HepG2 (cell line): Measurements from ENCODE around the gene SEPTIN10. TPM values are rescaled to one million over a fixed set of nuclear protein-coding genes. Genes with fewer than 3 reads are reported as not detected.

Source experiments
- CHD2 ChIP-seq: IDR thresholded peaks from 2 replicates; pipeline ENCODE4 v1.6.1; 2011; ENCODE audit warnings: low read depth, low read length, improper control_type of control experiment
- KDM1A ChIP-seq: IDR thresholded peaks from 2 replicates; pipeline ENCODE4 v1.6.1; 2016; ENCODE audit warnings: missing compliant biosample characterization
- PHF21A ChIP-seq: sonication (generic); formaldehyde crosslinking; IDR thresholded peaks from 2 replicates; pipeline ENCODE4 v1.5.0; 2020; ENCODE audit warnings: mild to moderate bottlenecking, missing genetic modification reagents
- RBM22 ChIP-seq: fragments of 200-400 bp; formaldehyde crosslinking; optimal IDR thresholded peaks from 2 replicates; pipeline ENCODE3; 2017; ENCODE audit warnings: mild to moderate bottlenecking, low read length, moderate library complexity
- ZFX ChIP-seq: sonication (generic); formaldehyde crosslinking; IDR thresholded peaks from 2 replicates; pipeline ENCODE4 v1.4.0; 2020; ENCODE audit warnings: mild to moderate bottlenecking, low read depth, missing genetic modification reagents, moderate library complexity
- ZNF709 ChIP-seq: sonication (generic); formaldehyde crosslinking; IDR thresholded peaks from 2 replicates; pipeline ENCODE4 v1.5.0; 2020; ENCODE audit warnings: mild to moderate bottlenecking, missing genetic modification reagents
- polyA plus RNA-seq, 8 experiments: library from polyadenylated mRNA; depleted of rRNA in 3 of 8; stranded (reverse) in 7 of 8; unstranded in 1 of 8; fragments of >200 nt; fragmentation: Illumina TruSeq in 4 of 8; extraction: Trizol in 4 of 8; gene quantifications; 2 replicates each; pipeline versions ENCODE4 v1.2.1 to v1.2.3, GENCODE V29; 2011 to 2016; ENCODE audit warnings: low read depth in 4 of 8, missing spikeins in 1 of 8, mixed read lengths in 1 of 8; ENCODE audit not compliant: insufficient read depth in 1 of 8
- total RNA-seq, 5 experiments: library from RNA; depleted of rRNA; stranded (reverse); fragments of >200 nt; fragmentation: Illumina TruSeq; extraction: Trizol; gene quantifications; 2 replicates each; pipeline ENCODE4 v1.2.3, GENCODE V29; 2016; ENCODE audit warnings: low read depth in 1 of 5
- TF ChIP-seq, protein P1 (sequence below): IDR thresholded peaks from 2 replicates; pipeline ENCODE4 v1.6.1; 2016; ENCODE audit warnings: low read depth, missing genetic modification reagents, missing compliant biosample characterization
- TF ChIP-seq, protein P2 (sequence below): IDR thresholded peaks from 2 replicates; pipeline ENCODE4 v1.6.1; 2016; ENCODE audit warnings: low read depth, control low read depth
- TF ChIP-seq, protein P3 (sequence below): sonication (generic); formaldehyde crosslinking; IDR thresholded peaks from 2 replicates; pipeline ENCODE4 v1.5.0; 2020; ENCODE audit warnings: mild to moderate bottlenecking, missing genetic modification reagents, moderate library complexity
- TF ChIP-seq, protein P4 (sequence below): sonication (generic); formaldehyde crosslinking; IDR thresholded peaks from 2 replicates; pipeline ENCODE4 v1.4.0; 2020; ENCODE audit warnings: missing genetic modification reagents, mild to moderate bottlenecking, borderline replicate concordance
- TF ChIP-seq, protein P5 (sequence below): sonication (generic); formaldehyde crosslinking; IDR thresholded peaks from 2 replicates; pipeline ENCODE4 v1.4.0; 2020; ENCODE audit warnings: missing genetic modification reagents, mild to moderate bottlenecking, borderline replicate concordance

Gene SEPTIN10
- total and polyA plus RNA-seq, 2 of the 13 experiments (the other 11 are each of a cell fraction or from before 2014, with no cell fraction given): 45.8 to 67.5 TPM

DNA sequence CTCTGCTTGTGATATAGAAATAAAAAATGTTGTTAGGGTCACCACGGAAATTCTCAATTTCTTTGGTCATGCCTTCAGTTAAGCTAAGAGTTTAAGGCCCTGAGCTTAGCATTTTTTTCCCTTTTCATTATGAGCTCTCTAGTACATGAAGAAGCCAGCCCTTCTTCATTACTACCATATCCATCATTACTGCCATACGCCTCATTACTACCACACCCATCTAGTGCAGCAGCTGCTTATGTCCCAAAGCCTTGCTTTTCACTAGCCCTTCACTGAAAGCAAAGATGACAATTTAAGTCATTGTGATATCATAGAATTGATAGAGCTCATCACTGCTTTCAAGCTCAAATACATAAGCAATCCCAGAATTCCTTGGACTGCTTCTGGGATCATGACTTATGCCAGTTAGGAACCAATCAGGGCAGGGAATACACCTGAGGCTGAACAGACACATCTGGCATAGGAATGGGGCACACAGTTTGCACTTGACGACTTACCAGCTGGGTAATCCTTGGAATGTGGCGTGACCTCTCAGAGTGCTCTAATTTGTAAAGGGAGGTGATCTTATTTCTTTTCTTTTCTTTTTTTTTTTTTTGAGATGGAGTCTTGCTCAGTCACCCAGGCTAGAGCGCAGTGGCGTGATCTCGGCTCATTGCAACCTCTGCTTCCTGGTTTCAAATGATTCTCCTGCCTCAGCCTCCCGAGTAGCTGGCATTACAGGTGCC lies 40.7 kb upstream of the SEPTIN10 start (continued):
- TF ChIP-seq, protein P1, sequence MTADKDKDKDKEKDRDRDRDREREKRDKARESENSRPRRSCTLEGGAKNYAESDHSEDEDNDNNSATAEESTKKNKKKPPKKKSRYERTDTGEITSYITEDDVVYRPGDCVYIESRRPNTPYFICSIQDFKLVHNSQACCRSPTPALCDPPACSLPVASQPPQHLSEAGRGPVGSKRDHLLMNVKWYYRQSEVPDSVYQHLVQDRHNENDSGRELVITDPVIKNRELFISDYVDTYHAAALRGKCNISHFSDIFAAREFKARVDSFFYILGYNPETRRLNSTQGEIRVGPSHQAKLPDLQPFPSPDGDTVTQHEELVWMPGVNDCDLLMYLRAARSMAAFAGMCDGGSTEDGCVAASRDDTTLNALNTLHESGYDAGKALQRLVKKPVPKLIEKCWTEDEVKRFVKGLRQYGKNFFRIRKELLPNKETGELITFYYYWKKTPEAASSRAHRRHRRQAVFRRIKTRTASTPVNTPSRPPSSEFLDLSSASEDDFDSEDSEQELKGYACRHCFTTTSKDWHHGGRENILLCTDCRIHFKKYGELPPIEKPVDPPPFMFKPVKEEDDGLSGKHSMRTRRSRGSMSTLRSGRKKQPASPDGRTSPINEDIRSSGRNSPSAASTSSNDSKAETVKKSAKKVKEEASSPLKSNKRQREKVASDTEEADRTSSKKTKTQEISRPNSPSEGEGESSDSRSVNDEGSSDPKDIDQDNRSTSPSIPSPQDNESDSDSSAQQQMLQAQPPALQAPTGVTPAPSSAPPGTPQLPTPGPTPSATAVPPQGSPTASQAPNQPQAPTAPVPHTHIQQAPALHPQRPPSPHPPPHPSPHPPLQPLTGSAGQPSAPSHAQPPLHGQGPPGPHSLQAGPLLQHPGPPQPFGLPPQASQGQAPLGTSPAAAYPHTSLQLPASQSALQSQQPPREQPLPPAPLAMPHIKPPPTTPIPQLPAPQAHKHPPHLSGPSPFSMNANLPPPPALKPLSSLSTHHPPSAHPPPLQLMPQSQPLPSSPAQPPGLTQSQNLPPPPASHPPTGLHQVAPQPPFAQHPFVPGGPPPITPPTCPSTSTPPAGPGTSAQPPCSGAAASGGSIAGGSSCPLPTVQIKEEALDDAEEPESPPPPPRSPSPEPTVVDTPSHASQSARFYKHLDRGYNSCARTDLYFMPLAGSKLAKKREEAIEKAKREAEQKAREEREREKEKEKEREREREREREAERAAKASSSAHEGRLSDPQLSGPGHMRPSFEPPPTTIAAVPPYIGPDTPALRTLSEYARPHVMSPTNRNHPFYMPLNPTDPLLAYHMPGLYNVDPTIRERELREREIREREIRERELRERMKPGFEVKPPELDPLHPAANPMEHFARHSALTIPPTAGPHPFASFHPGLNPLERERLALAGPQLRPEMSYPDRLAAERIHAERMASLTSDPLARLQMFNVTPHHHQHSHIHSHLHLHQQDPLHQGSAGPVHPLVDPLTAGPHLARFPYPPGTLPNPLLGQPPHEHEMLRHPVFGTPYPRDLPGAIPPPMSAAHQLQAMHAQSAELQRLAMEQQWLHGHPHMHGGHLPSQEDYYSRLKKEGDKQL (CRISPR knock-in tag): no peak
- TF ChIP-seq, protein P2, sequence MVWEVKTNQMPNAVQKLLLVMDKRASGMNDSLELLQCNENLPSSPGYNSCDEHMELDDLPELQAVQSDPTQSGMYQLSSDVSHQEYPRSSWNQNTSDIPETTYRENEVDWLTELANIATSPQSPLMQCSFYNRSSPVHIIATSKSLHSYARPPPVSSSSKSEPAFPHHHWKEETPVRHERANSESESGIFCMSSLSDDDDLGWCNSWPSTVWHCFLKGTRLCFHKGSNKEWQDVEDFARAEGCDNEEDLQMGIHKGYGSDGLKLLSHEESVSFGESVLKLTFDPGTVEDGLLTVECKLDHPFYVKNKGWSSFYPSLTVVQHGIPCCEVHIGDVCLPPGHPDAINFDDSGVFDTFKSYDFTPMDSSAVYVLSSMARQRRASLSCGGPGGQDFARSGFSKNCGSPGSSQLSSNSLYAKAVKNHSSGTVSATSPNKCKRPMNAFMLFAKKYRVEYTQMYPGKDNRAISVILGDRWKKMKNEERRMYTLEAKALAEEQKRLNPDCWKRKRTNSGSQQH (CRISPR knock-in tag): no peak
- TF ChIP-seq ZNF709: no peak
- TF ChIP-seq PHF21A (CRISPR knock-in tag): no peak
- TF ChIP-seq, protein P3, sequence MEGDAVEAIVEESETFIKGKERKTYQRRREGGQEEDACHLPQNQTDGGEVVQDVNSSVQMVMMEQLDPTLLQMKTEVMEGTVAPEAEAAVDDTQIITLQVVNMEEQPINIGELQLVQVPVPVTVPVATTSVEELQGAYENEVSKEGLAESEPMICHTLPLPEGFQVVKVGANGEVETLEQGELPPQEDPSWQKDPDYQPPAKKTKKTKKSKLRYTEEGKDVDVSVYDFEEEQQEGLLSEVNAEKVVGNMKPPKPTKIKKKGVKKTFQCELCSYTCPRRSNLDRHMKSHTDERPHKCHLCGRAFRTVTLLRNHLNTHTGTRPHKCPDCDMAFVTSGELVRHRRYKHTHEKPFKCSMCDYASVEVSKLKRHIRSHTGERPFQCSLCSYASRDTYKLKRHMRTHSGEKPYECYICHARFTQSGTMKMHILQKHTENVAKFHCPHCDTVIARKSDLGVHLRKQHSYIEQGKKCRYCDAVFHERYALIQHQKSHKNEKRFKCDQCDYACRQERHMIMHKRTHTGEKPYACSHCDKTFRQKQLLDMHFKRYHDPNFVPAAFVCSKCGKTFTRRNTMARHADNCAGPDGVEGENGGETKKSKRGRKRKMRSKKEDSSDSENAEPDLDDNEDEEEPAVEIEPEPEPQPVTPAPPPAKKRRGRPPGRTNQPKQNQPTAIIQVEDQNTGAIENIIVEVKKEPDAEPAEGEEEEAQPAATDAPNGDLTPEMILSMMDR: no peak
- TF ChIP-seq, protein P4, sequence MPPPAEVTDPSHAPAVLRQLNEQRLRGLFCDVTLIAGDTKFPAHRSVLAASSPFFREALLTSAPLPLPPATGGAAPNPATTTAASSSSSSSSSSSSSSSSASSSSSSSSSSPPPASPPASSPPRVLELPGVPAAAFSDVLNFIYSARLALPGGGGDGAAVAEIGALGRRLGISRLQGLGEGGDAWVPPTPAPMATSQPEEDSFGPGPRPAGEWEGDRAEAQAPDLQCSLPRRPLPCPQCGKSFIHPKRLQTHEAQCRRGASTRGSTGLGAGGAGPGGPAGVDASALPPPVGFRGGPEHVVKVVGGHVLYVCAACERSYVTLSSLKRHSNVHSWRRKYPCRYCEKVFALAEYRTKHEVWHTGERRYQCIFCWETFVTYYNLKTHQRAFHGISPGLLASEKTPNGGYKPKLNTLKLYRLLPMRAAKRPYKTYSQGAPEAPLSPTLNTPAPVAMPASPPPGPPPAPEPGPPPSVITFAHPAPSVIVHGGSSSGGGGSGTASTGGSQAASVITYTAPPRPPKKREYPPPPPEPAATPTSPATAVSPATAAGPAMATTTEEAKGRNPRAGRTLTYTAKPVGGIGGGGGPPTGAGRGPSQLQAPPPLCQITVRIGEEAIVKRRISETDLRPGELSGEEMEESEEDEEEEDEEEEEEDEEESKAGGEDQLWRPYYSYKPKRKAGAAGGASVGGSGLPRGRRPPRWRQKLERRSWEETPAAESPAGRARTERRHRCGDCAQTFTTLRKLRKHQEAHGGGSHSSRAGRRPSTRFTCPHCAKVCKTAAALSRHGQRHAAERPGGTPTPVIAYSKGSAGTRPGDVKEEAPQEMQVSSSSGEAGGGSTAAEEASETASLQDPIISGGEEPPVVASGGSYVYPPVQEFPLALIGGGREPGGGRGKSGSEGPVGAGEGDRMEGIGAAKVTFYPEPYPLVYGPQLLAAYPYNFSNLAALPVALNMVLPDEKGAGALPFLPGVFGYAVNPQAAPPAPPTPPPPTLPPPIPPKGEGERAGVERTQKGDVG (CRISPR knock-in tag): no peak
- no peak for TF ChIP-seq KDM1A (CRISPR knock-in tag)
- no peak for TF ChIP-seq RBM22
- TF ChIP-seq, protein P5, sequence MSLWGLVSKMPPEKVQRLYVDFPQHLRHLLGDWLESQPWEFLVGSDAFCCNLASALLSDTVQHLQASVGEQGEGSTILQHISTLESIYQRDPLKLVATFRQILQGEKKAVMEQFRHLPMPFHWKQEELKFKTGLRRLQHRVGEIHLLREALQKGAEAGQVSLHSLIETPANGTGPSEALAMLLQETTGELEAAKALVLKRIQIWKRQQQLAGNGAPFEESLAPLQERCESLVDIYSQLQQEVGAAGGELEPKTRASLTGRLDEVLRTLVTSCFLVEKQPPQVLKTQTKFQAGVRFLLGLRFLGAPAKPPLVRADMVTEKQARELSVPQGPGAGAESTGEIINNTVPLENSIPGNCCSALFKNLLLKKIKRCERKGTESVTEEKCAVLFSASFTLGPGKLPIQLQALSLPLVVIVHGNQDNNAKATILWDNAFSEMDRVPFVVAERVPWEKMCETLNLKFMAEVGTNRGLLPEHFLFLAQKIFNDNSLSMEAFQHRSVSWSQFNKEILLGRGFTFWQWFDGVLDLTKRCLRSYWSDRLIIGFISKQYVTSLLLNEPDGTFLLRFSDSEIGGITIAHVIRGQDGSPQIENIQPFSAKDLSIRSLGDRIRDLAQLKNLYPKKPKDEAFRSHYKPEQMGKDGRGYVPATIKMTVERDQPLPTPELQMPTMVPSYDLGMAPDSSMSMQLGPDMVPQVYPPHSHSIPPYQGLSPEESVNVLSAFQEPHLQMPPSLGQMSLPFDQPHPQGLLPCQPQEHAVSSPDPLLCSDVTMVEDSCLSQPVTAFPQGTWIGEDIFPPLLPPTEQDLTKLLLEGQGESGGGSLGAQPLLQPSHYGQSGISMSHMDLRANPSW (CRISPR knock-in tag): no peak
- TF ChIP-seq ZFX (CRISPR knock-in tag): no peak
- TF ChIP-seq CHD2: no peak
